ENCODE measurements around the gene ZNG1A. TPM values are rescaled to one million over a fixed set of nuclear protein-coding genes. Genes with fewer than 3 reads are reported as not detected.
A peak's percentile ranks its signal among the peaks of the same experiment; 100 is the strongest.
"Not testable (repeated sequence)": the region's sequence is repeated elsewhere in the genome, so short reads cannot be mapped to it uniquely, and the experiment has no call there.

The ZNG1A gene
- total RNA-seq (2014; rRNA removed; shearing (Covaris generic)) (48.8 and 49.4 TPM in 2 replicates), total RNA-seq (2022) (73.6 and 74.5 TPM in 2 replicates), Bru-seq, nascent RNA (percentile 88 among the genes with signal in this experiment), BruChase-seq, experiment 1, labeled RNA remaining after a 6-hour chase (percentile 84 among the genes with signal in this experiment), BruChase-seq, experiment 2, labeled RNA remaining after a 2-hour chase (percentile 84 among the genes with signal in this experiment)
- long read RNA-seq, transcript CBWD1-206 (3 exons, 1,731 nt) = minor isoform, 24 of 222 reads
- long read RNA-seq, transcript CBWD1-201 (16 exons, 1,771 nt) = minor isoform, 34 of 222 reads
- long read RNA-seq, transcript CBWD1-202 (15 exons, 1,706 nt) = major isoform, 70 of 222 reads
- long read RNA-seq, transcript CBWD1-205 (4 exons, 1,807 nt) = minor isoform, 24 of 222 reads
- long read RNA-seq, partial matches to known transcripts = 5 of 222 reads
- long read RNA-seq, other reads (novel, unspliced or antisense) = 54 of 222 reads

GRCh38 chr9:178970-179383 is at the start of gene ZNG1A:
Gene ZNG1A, minus strand, starts transcription at chr9:179056. Its CDS starts 87 bp downstream, at chr9:178969.
- POLR2A ChIA-PET; H2AFZ ChIP-seq (ENCODE audit: low read length); H4K20me1 ChIP-seq (ENCODE audit: insufficient read depth, low read length); H3K4me1 ChIP-seq (ENCODE audit: insufficient read depth, low read length, poor library complexity, severe bottlenecking); H3K9me2 ChIP-seq (ENCODE audit: insufficient read depth, low read length); H3K27ac ChIP-seq (ENCODE audit: low read depth, low read length, poor library complexity, severe bottlenecking); intact Hi-C loops (cut with micrococcal nuclease; ENCODE audit: unreplicated experiment); BruUV-seq (replicated peaks); H3K79me2 ChIP-seq (ENCODE audit: insufficient read depth, low read depth, low read length); CTCF ChIA-PET (ENCODE audit: unreplicated experiment); H3K36me3 ChIP-seq (ENCODE audit: insufficient read depth, low read length); H3K9me3 ChIP-seq (ENCODE audit: low read length): not testable (repeated sequence)
- Histone ChIP-seq H3K4me3 (ENCODE audit: low read depth, low read length, poor library complexity, severe bottlenecking) (peak within 1 kb of the TSS; percentile 64), H3K4me2 (ENCODE audit: low read length) (peak within 1 kb of the TSS; percentile 64)
- DNase-seq (ENCODE audit: low spot score) = peak; percentile 82

- Histone ChIP-seq H3K4me2 (ENCODE audit: low read length) (no peak overlapping the region), H4K20me1 (ENCODE audit: insufficient read depth, low read length) (no peaks in the 10 kb centered on the region), H3K4me1 (ENCODE audit: insufficient read depth, low read length, poor library complexity, severe bottlenecking) (no peaks in the 10 kb centered on the region), H2AFZ (ENCODE audit: low read length) (no peak overlapping the region), H3K36me3 (ENCODE audit: insufficient read depth, low read length) (no peaks in the 10 kb centered on the region), H3K4me3 (ENCODE audit: low read depth, low read length, poor library complexity, severe bottlenecking) (no peak overlapping the region), H3K9me3 (ENCODE audit: low read length) (no peaks in the 10 kb centered on the region), H3K79me2 (ENCODE audit: insufficient read depth, low read depth, low read length) (no peaks in the 10 kb centered on the region), H3K9me2 (ENCODE audit: insufficient read depth, low read length) (no peaks in the 10 kb centered on the region), H3K27ac (ENCODE audit: low read depth, low read length, poor library complexity, severe bottlenecking) (no peak overlapping the region)
- intact Hi-C loops (cut with micrococcal nuclease; ENCODE audit: unreplicated experiment) = no loop called here
- CTCF ChIA-PET (ENCODE audit: unreplicated experiment) = no interaction called here
- no peak for TF ChIP-seq EZH2phosphoT487 (IDR thresholded peaks at IDR 0.05; ENCODE audit: borderline replicate concordance, low read depth, low read length)
- no peak for TF ChIP-seq CTCF (conservative IDR thresholded peaks at IDR 0.05; ENCODE audit: low read length)
- BruUV-seq (replicated peaks) = no TSS peak
- DNase-seq (ENCODE audit: low spot score) = no peak
- POLR2A ChIA-PET = no interaction called here
Measured at GRCh38 chr9:227860-228259, 49.0 kb upstream of the ZNG1A start.

GRCh38 chr9:224582-225520 is 46.0 kb upstream of the ZNG1A start:
- no TSS peak for BruUV-seq (replicated peaks)
- DNase-seq (ENCODE audit: low spot score) = no peak
- Histone ChIP-seq H3K4me2 (ENCODE audit: low read length) (no peak overlapping the region), H3K27ac (ENCODE audit: low read depth, low read length, poor library complexity, severe bottlenecking) (no peak overlapping the region), H2AFZ (ENCODE audit: low read length) (no peak overlapping the region), H4K20me1 (ENCODE audit: insufficient read depth, low read length) (no peaks in the 10 kb centered on the region), H3K36me3 (ENCODE audit: insufficient read depth, low read length) (no peaks in the 10 kb centered on the region), H3K9me2 (ENCODE audit: insufficient read depth, low read length) (no peaks in the 10 kb centered on the region), H3K4me3 (ENCODE audit: low read depth, low read length, poor library complexity, severe bottlenecking) (no peak overlapping the region), H3K79me2 (ENCODE audit: insufficient read depth, low read depth, low read length) (no peaks in the 10 kb centered on the region), H3K9me3 (ENCODE audit: low read length) (no peaks in the 10 kb centered on the region), H3K4me1 (ENCODE audit: insufficient read depth, low read length, poor library complexity, severe bottlenecking) (no peaks in the 10 kb centered on the region)
- CTCF ChIA-PET (ENCODE audit: unreplicated experiment) = interaction anchor here (1.2 kb wide), 1 partner anchor 9 kb away, joined by 3 read pairs; no protein-coding TSS in a partner anchor
- POLR2A ChIA-PET = interaction anchor here (0.8 kb wide), 1 partner anchor 20 kb away, joined by 3 read pairs; no protein-coding TSS in a partner anchor
- intact Hi-C loops (cut with micrococcal nuclease; ENCODE audit: unreplicated experiment) = no loop called here
- no peak for TF ChIP-seq EZH2phosphoT487 (IDR thresholded peaks at IDR 0.05; ENCODE audit: borderline replicate concordance, low read depth, low read length)
- TF ChIP-seq CTCF (conservative IDR thresholded peaks at IDR 0.05; ENCODE audit: low read length) = no peak
